Gastroesophageal sphincter (tissue), 3 donors: ENCODE data around the gene STRIP1.

ENCODE experiments used
- CTCF ChIP-seq, 4 experiments: fragments of 200-600 bp in 2 of 4; fragments of 450-650 bp in 2 of 4; sonication (generic) in 1 of 4; IDR thresholded peaks; one replicate each; pipeline ENCODE4 v1.5.1; 2017 to 2019; ENCODE audit warnings: antibody characterized with exemption in 4 of 4, mild to moderate bottlenecking in 2 of 4, moderate library complexity in 2 of 4
- EP300 ChIP-seq: sonication (generic); formaldehyde crosslinking; IDR thresholded peaks from one replicate; pipeline ENCODE4 v1.6.1; 2017; ENCODE audit warnings: antibody characterized with exemption, mild to moderate bottlenecking
- POLR2A ChIP-seq, 2 donors: fragments of 450-650 bp; IDR thresholded peaks; one replicate each; pipeline ENCODE4 v1.6.1; 2017; ENCODE audit warnings: antibody characterized with exemption in 2 of 2, mild to moderate bottlenecking in 2 of 2, moderate library complexity in 1 of 2
- POLR2AphosphoS5 ChIP-seq: sonication (generic); formaldehyde crosslinking; IDR thresholded peaks from one replicate; pipeline ENCODE4 v1.6.1; 2017; ENCODE audit warnings: antibody characterized with exemption

- TF ChIP-seq CTCF (IDR thresholded peaks at IDR 0.05) (no peak), POLR2AphosphoS5 (no peak), EP300 (no peak), POLR2A (IDR thresholded peaks at IDR 0.05) (no peak)
Measured at GRCh38 chr1:109991400-109991925, 43.0 kb upstream of the STRIP1 start.
